VCaP (cell line): ENCODE results near the gene CDH2.

Experiments used
- H3K27ac ChIP-seq: fragments of 450-650 bp; 2 replicates; pipeline ENCODE4 v1.5.1; 2017
- TF ChIP-seq, protein P1 (sequence below): fragments of 450-650 bp; conservative IDR thresholded peaks from 2 replicates; pipeline ENCODE4 v1.5.1; 2017; ENCODE audit warnings: mild to moderate bottlenecking, moderate library complexity

CDH2 gene

GRCh38 chr18:28059861-28060260, 117.1 kb downstream of the CDH2 start:
- TF ChIP-seq, protein P1, sequence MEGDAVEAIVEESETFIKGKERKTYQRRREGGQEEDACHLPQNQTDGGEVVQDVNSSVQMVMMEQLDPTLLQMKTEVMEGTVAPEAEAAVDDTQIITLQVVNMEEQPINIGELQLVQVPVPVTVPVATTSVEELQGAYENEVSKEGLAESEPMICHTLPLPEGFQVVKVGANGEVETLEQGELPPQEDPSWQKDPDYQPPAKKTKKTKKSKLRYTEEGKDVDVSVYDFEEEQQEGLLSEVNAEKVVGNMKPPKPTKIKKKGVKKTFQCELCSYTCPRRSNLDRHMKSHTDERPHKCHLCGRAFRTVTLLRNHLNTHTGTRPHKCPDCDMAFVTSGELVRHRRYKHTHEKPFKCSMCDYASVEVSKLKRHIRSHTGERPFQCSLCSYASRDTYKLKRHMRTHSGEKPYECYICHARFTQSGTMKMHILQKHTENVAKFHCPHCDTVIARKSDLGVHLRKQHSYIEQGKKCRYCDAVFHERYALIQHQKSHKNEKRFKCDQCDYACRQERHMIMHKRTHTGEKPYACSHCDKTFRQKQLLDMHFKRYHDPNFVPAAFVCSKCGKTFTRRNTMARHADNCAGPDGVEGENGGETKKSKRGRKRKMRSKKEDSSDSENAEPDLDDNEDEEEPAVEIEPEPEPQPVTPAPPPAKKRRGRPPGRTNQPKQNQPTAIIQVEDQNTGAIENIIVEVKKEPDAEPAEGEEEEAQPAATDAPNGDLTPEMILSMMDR = no peak
- no peak overlapping the region for H3K27ac ChIP-seq

GRCh38 chr18:28050545-28050944, 126.4 kb downstream of the CDH2 start:
- H3K27ac ChIP-seq = no peak overlapping the region
- TF ChIP-seq, protein P1 = no peak

GRCh38 chr18:28048612-28049011, 128.3 kb downstream of the CDH2 start:
- no peak overlapping the region for H3K27ac ChIP-seq
- TF ChIP-seq, protein P1 = no peak

GRCh38 chr18:28045880-28046279, 131.1 kb downstream of the CDH2 start:
- no peak overlapping the region for H3K27ac ChIP-seq
- TF ChIP-seq, protein P1 = no peak

- TF ChIP-seq, protein P1 = no peak
- H3K27ac ChIP-seq = no peak overlapping the region
These were observed 131.6 kb downstream of the CDH2 start for GRCh38 chr18:28045176-28045810.

DNA sequence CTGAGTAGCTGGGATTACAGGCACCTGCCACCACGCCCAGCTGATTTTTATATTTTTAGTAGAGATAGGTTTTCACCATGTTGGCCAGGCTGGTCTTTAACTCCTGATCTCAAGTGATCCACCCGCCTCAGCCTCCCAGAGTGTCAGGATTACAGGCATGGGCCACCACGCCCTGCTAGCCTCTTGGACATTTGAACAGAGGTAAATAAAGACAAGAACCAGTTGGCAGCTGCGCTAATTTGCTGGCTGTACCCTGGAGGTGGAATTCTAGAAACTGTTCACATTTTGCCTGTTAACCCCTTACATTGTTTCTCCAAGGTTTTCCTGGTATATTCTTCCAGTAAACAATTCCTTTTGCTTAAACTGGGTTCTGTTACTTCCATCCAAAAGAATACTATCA, 132.9 kb downstream of the CDH2 start:
- TF ChIP-seq, protein P1 = no peak
- no peak overlapping the region for H3K27ac ChIP-seq

- H3K27ac ChIP-seq = no peak overlapping the region
- TF ChIP-seq, protein P1 = no peak
These were observed 133.3 kb downstream of the CDH2 start for GRCh38 chr18:28043631-28044030.
